HL-60 (cell line): Measurements from ENCODE around the gene SMYD2.

Experiments
- DNase-seq, 2 experiments: peaks; one replicate each; pipeline ENCODE4 v3.0.0-alpha.2; 2010 to 2020; ENCODE audit warnings: low read depth in 1 of 2, low spot score in 1 of 2
- H3K27ac ChIP-seq: fragments of 250-450 bp; sonication (Bioruptor Pico); replicated peaks from 2 replicates; pipeline ENCODE4 v1.5.1; 2020; ENCODE audit warnings: mild to moderate bottlenecking, moderate library complexity
- H3K27me3 ChIP-seq: fragments of 250-450 bp; sonication (Bioruptor Pico); 2 replicates; pipeline ENCODE4 v1.5.1; 2021; ENCODE audit warnings: mild to moderate bottlenecking, moderate library complexity; ENCODE audit not compliant: insufficient read depth, poor library complexity, severe bottlenecking
- H3K4me3 ChIP-seq: replicated peaks from 2 replicates; pipeline ENCODE4 v1.5.1; 2011; ENCODE audit warnings: mild to moderate bottlenecking, control low read depth, low read length; ENCODE audit not compliant: insufficient read depth
- GABPA ChIP-seq: IDR thresholded peaks from 2 replicates; pipeline ENCODE4 v1.6.1; 2012; ENCODE audit warnings: low read depth
- POLR2AphosphoS5 ChIP-seq: IDR thresholded peaks from 2 replicates; pipeline ENCODE4 v1.6.1; 2012; ENCODE audit warnings: low read depth
- REST ChIP-seq: IDR thresholded peaks from 2 replicates; pipeline ENCODE4 v1.6.1; 2012; ENCODE audit warnings: low read depth; ENCODE audit not compliant: insufficient replicate concordance
- SPI1 ChIP-seq: IDR thresholded peaks from 2 replicates; pipeline ENCODE4 v1.6.1; 2012; ENCODE audit warnings: low read depth, mild to moderate bottlenecking, borderline replicate concordance
- TF ChIP-seq, protein P1 (sequence below): IDR thresholded peaks from one replicate; pipeline ENCODE4 v1.5.1; 2011; ENCODE audit warnings: low read length, control low read depth, inconsistent platforms; ENCODE audit not compliant: insufficient read depth

SMYD2 gene

GRCh38 chr1:214386333-214386732 is 105.4 kb downstream of the SMYD2 start:
- Histone ChIP-seq H3K27me3 (no peaks in the 10 kb centered on the region), H3K4me3 (no peak overlapping the region), H3K27ac (no peak overlapping the region)
- TF ChIP-seq, protein P1, sequence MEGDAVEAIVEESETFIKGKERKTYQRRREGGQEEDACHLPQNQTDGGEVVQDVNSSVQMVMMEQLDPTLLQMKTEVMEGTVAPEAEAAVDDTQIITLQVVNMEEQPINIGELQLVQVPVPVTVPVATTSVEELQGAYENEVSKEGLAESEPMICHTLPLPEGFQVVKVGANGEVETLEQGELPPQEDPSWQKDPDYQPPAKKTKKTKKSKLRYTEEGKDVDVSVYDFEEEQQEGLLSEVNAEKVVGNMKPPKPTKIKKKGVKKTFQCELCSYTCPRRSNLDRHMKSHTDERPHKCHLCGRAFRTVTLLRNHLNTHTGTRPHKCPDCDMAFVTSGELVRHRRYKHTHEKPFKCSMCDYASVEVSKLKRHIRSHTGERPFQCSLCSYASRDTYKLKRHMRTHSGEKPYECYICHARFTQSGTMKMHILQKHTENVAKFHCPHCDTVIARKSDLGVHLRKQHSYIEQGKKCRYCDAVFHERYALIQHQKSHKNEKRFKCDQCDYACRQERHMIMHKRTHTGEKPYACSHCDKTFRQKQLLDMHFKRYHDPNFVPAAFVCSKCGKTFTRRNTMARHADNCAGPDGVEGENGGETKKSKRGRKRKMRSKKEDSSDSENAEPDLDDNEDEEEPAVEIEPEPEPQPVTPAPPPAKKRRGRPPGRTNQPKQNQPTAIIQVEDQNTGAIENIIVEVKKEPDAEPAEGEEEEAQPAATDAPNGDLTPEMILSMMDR = no peak
- no peak for TF ChIP-seq REST
- no peak for TF ChIP-seq POLR2AphosphoS5
- no peak for TF ChIP-seq GABPA
- TF ChIP-seq SPI1 = no peak
- DNase-seq = no peak
